GM13977 (cell line): ENCODE data around the gene PALLD.
"Not testable (repeated sequence)": the region's sequence is repeated elsewhere in the genome, so short reads cannot be mapped to it uniquely, and the experiment has no call there.

Experiments
- DNase-seq: peaks from one replicate; pipeline ENCODE4 v3.0.0; 2012; ENCODE audit warnings: low spot score
- CTCF ChIP-seq: IDR thresholded peaks from 2 replicates; pipeline ENCODE4 v1.5.1; 2012; ENCODE audit warnings: mild to moderate bottlenecking, control low read depth; ENCODE audit not compliant: insufficient read depth; ENCODE audit errors: extremely low read depth, missing control alignments
- in situ Hi-C: fragments of 300-500 bp; cut with MboI; formaldehyde crosslinking; loops from one replicate; pipeline ENCODE4 v1.12.0; 2022; ENCODE audit warnings: low sequenced_read_pairs, low pct_unique_long_range_greater_than_20kb, mixed read lengths, inconsistent platforms; ENCODE audit not compliant: unreplicated experiment

PALLD gene

GRCh38 chr4:168496834-168497233 lies at the start of gene PALLD:
TSS of gene PALLD (plus strand) at chr4:168497052.
- in situ Hi-C loops = no loop called here
- TF ChIP-seq CTCF = no peak

GRCh38 chr4:168449063-168449462 lies 47.8 kb upstream of the PALLD start:
- DNase-seq, in situ Hi-C loops: not testable (repeated sequence)

More at GRCh38 chr4:168496834-168497233, at the start of gene PALLD:
- DNase-seq = no peak

- in situ Hi-C loops = no loop called here
- DNase-seq = no peak
- TF ChIP-seq CTCF = no peak
These were observed 47.0 kb upstream of the PALLD start for GRCh38 chr4:168449719-168450452.

GRCh38 chr4:168451331-168451730 lies 45.5 kb upstream of the PALLD start:
- in situ Hi-C loops = no loop called here
- no peak for DNase-seq
- no peak for TF ChIP-seq CTCF

- no peak for DNase-seq
- in situ Hi-C loops = no loop called here
- TF ChIP-seq CTCF = no peak
These were observed 45.0 kb upstream of the PALLD start for GRCh38 chr4:168451744-168452390.

GRCh38 chr4:168453146-168453545 lies 43.7 kb upstream of the PALLD start:
- no peak for TF ChIP-seq CTCF
- in situ Hi-C loops = no loop called here
- DNase-seq = no peak

GRCh38 chr4:168458256-168458655 lies 38.6 kb upstream of the PALLD start:
- in situ Hi-C loops = not testable (repeated sequence)

More at GRCh38 chr4:168458256-168458655, 38.6 kb upstream of the PALLD start:
- not testable (repeated sequence) for DNase-seq
